ENCODE results near the gene MID1. TPM values are rescaled to one million over a fixed set of nuclear protein-coding genes. Genes with fewer than 3 reads are reported as not detected.

MID1 gene
- polyA plus RNA-seq, 3 donors, result 0.05 to 0.10 TPM; not detected in 1

- no peaks in the 10 kb centered on the region for H3K36me3 Mint-ChIP-seq
Measured at GRCh38 chrX:10512258-10512657, 108.1 kb downstream of the MID1 start.

GRCh38 chrX:10509397-10509796 is 111.0 kb downstream of the MID1 start:
- Histone ChIP-seq H3K4me2 (replicated peaks; ENCODE audit: extremely low read depth, low read length, poor library complexity, severe bottlenecking) (no peak overlapping the region), H2AFZ (ENCODE audit: insufficient read depth, low read depth, low read length, poor library complexity, severe bottlenecking) (no peak overlapping the region), H3K27me3 (ENCODE audit: control insufficient read depth in 2 of 2, insufficient read depth in 2 of 2, low read length in 2 of 2) (no peaks in the 10 kb centered on the region), H3K9ac (ENCODE audit: insufficient read depth, low read length, poor library complexity, severe bottlenecking) (no peak overlapping the region), H3K4me1 (ENCODE audit: control insufficient read depth in 1 of 2, insufficient read depth in 2 of 2, low read length in 2 of 2) (no peaks in the 10 kb centered on the region), H3K79me2 (ENCODE audit: insufficient read depth, low read length) (no peaks in the 10 kb centered on the region), H3K36me3 (replicated peaks in 1 of 2; ENCODE audit: control insufficient read depth in 1 of 2, insufficient read depth in 2 of 2, low read length in 2 of 2) (no peaks in the 10 kb centered on the region), H3K9me3 (replicated peaks in 1 of 2; ENCODE audit: control insufficient read depth in 1 of 2, insufficient read depth in 1 of 2, low read length in 2 of 2) (no peaks in the 10 kb centered on the region), H3K27ac (ENCODE audit: low read depth in 1 of 2, low read length in 2 of 2) (no peak overlapping the region), H3K4me3 (replicated peaks in 1 of 3; ENCODE audit: low read depth in 2 of 3, low read length in 3 of 3) (no peak overlapping the region), H4K20me1 (ENCODE audit: insufficient read depth, low read length) (no peaks in the 10 kb centered on the region)
- Mint-ChIP-seq H3K36me3 (no peaks in the 10 kb centered on the region), H3K27ac (no peak overlapping the region), H3K4me1 (no peaks in the 10 kb centered on the region), H3K27me3 (ENCODE audit: low read depth in 3 of 3) (no peaks in the 10 kb centered on the region), H3K9me3 (no peaks in the 10 kb centered on the region), H3K4me3 (no peak overlapping the region)
- WGBS (ENCODE audit: insufficient coverage), result no CpG with 5 or more reads among the region's 3 CpGs
- DNase-seq, result no peak
- intact Hi-C loops (cut with micrococcal nuclease), result no loop called here
- TF ChIP-seq CTCF (IDR thresholded peaks at IDR 0.05), result no peak

More at GRCh38 chrX:10512258-10512657, 108.1 kb downstream of the MID1 start:
- H3K27ac Mint-ChIP-seq, result no peak overlapping the region
- H3K4me1 Mint-ChIP-seq, result no peaks in the 10 kb centered on the region
- H2AFZ ChIP-seq (ENCODE audit: insufficient read depth, low read depth, low read length, poor library complexity, severe bottlenecking), result no peak overlapping the region
- no CpG with 5 or more reads among the region's 1 CpG for WGBS (ENCODE audit: insufficient coverage)
- no peaks in the 10 kb centered on the region for H4K20me1 ChIP-seq (ENCODE audit: insufficient read depth, low read length)
- H3K27ac ChIP-seq (ENCODE audit: low read depth in 1 of 2, low read length in 2 of 2), result no peak overlapping the region
- H3K4me3 ChIP-seq (replicated peaks in 1 of 3; ENCODE audit: low read depth in 2 of 3, low read length in 3 of 3), result no peak overlapping the region
- intact Hi-C loops (cut with micrococcal nuclease), result no loop called here
- no peak for TF ChIP-seq CTCF (IDR thresholded peaks at IDR 0.05)
- H3K9me3 Mint-ChIP-seq, result peaks cover 0 to 5% (median 0%) of the 10 kb centered on the region in 7 donors
- H3K27me3 Mint-ChIP-seq (ENCODE audit: low read depth in 3 of 3), result peaks cover 0 to 2% (median 0%) of the 10 kb centered on the region in 3 donors
- no peaks in the 10 kb centered on the region for H3K4me1 ChIP-seq (ENCODE audit: control insufficient read depth in 1 of 2, insufficient read depth in 2 of 2, low read length in 2 of 2)
- no peaks in the 10 kb centered on the region for H3K79me2 ChIP-seq (ENCODE audit: insufficient read depth, low read length)
- no peak overlapping the region for H3K9ac ChIP-seq (ENCODE audit: insufficient read depth, low read length, poor library complexity, severe bottlenecking)
- no peak for DNase-seq
- no peaks in the 10 kb centered on the region for H3K27me3 ChIP-seq (ENCODE audit: control insufficient read depth in 2 of 2, insufficient read depth in 2 of 2, low read length in 2 of 2)
- no peak overlapping the region for H3K4me3 Mint-ChIP-seq
- no peaks in the 10 kb centered on the region for H3K36me3 ChIP-seq (replicated peaks in 1 of 2; ENCODE audit: control insufficient read depth in 1 of 2, insufficient read depth in 2 of 2, low read length in 2 of 2)
- no peak overlapping the region for H3K4me2 ChIP-seq (replicated peaks; ENCODE audit: extremely low read depth, low read length, poor library complexity, severe bottlenecking)
- H3K9me3 ChIP-seq (replicated peaks in 1 of 2; ENCODE audit: control insufficient read depth in 1 of 2, insufficient read depth in 1 of 2, low read length in 2 of 2), result no peaks in the 10 kb centered on the region
